Activated T-helper 2 cell treated with anti-CD3 and anti-CD28 coated beads, Interferon-gamma antibody, Interleukin-2, Interleukin-4, amounts not matched to agents 10 μg/mL and 5 μg/mL and 100 μg/mL, durations not matched to agents 14 hours and 24 hours and 36 hours (primary cell): ENCODE results near the gene TCF25. TPM values are rescaled to one million over a fixed set of nuclear protein-coding genes. Genes with fewer than 3 reads are reported as not detected.

Experiments used
- DNase-seq: peaks from one replicate; pipeline ENCODE4 v3.0.0; 2021; ENCODE audit warnings: low spot score
- H3K27ac Mint-ChIP-seq: one replicate; pipeline ENCODE4 v1.8.0; 2021; ENCODE audit warnings: mixed read lengths
- H3K27me3 Mint-ChIP-seq: one replicate; pipeline ENCODE4 v1.8.0; 2021; ENCODE audit warnings: low read depth, mixed read lengths
- H3K36me3 Mint-ChIP-seq: one replicate; pipeline ENCODE4 v1.8.0; 2021; ENCODE audit warnings: low read depth, mixed read lengths
- H3K4me1 Mint-ChIP-seq: one replicate; pipeline ENCODE4 v1.8.0; 2021; ENCODE audit warnings: low read depth, mixed read lengths
- H3K4me3 Mint-ChIP-seq: one replicate; pipeline ENCODE4 v1.8.0; 2021; ENCODE audit warnings: low read depth, mild to moderate bottlenecking, moderate library complexity, mixed read lengths
- H3K9me3 Mint-ChIP-seq: one replicate; pipeline ENCODE4 v1.8.0; 2021; ENCODE audit warnings: mixed read lengths
- intact Hi-C: fragments of 100-400 bp; cut with micrococcal nuclease; formaldehyde crosslinking; loops from one replicate; pipeline ENCODE4 v1.15.1; 2023
- total RNA-seq: library from RNA; stranded (reverse); gene quantifications from 2 replicates; pipeline ENCODE4 v1.2.3, GENCODE V29; 2022

The TCF25 gene
- total RNA-seq, 1 donor from 2014 or later: 211 TPM

DNA sequence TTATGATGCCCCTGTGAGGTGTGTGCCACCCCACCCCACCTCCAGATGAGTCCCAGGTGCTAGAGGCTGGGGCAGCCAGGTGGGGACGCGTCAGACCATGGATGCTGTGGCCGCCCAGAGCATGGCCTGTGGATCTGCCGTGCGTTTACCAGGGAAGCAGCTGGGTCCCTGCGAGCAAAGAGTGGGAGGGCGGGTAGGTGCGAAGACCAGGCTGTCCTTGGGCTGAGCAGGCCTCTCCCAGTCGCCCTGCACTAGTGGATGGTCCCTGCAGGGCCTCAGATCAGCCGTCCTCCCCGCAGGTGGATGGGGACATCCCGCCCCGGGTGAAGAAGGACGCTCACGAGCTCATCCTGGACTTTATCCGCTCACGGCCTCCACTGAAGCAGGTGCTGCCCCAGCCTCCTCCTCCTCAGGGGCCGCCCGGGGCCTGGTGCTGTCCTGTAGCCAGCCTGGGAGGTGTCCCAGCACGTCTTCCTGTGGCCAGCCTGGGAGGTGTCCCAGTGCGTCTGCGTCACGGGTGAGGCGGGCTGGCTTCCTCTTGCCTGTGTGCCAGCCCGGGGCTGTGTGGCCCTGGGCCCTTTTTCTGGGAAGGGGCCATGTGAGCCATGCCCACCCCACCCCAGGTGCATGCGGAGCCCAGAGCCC, 18.0 kb upstream of the TCF25 start:
- intact Hi-C loops: no loop called here
- H3K27ac Mint-ChIP-seq: no peak overlapping the region
- DNase-seq: no peak
- no peaks in the 10 kb centered on the region for H3K9me3 Mint-ChIP-seq
- H3K36me3 Mint-ChIP-seq: no peaks in the 10 kb centered on the region
- no peak overlapping the region for H3K4me3 Mint-ChIP-seq
- no peaks in the 10 kb centered on the region for H3K4me1 Mint-ChIP-seq
- H3K27me3 Mint-ChIP-seq: no peaks in the 10 kb centered on the region

- Mint-ChIP-seq H3K27ac (no peak overlapping the region), H3K36me3 (no peaks in the 10 kb centered on the region), H3K9me3 (no peaks in the 10 kb centered on the region), H3K4me3 (no peak overlapping the region), H3K27me3 (no peaks in the 10 kb centered on the region), H3K4me1 (peaks cover 1% of the 10 kb centered on the region)
- intact Hi-C loops: no loop called here
- no peak for DNase-seq
Measured at GRCh38 chr16:89855986-89856385, 17.4 kb upstream of the TCF25 start.

DNA sequence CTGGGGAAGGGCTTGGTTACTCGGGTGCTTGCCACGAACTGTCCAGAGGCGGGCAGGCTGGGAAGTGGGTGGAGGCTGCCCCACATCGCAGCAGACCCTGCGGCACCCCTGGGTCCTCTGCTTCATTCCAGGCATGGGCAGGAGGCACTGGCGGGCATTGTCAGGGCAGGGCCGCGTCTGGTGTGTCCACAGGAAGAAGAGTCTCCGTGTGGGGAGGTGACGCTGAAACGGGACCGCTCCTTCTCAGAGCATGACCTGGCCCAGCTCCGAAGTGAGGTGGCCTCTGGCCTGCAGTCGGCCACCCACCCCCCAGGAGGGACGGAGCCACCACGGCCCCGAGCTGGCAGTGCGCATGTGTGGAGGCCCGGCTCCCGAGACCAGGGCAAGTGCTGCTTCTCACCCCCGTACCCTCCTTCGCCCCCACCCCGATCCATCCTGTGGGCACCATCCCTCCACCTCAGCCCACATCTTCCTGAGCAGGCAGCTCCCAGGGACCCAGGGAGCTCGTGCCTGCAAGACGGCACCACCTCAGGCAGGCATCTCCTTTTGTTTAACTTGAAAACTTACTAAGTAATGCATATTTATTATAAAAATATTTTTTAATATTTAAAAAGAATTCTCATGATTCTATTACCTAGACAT, 14.3 kb upstream of the TCF25 start:
- H3K9me3 Mint-ChIP-seq: no peaks in the 10 kb centered on the region
- peaks cover 22% of the 10 kb centered on the region for H3K4me1 Mint-ChIP-seq
- H3K4me3 Mint-ChIP-seq: no peak overlapping the region
- intact Hi-C loops: no loop called here
- DNase-seq: no peak
- H3K27me3 Mint-ChIP-seq: no peaks in the 10 kb centered on the region
- no peaks in the 10 kb centered on the region for H3K36me3 Mint-ChIP-seq
- H3K27ac Mint-ChIP-seq: no peak overlapping the region

- peaks cover 28% of the 10 kb centered on the region for H3K4me1 Mint-ChIP-seq
- H3K27me3 Mint-ChIP-seq: no peaks in the 10 kb centered on the region
- intact Hi-C loops: loop anchor here (1.0 to 5.0 kb wide), 3 partner anchors 43 to 153 kb away; partner anchors contain the start of genes FANCA, VPS9D1 and ZNF276
- no peak overlapping the region for H3K4me3 Mint-ChIP-seq
- no peak overlapping the region for H3K27ac Mint-ChIP-seq
- H3K36me3 Mint-ChIP-seq: peaks cover under 1% of the 10 kb centered on the region
- DNase-seq: no peak
- no peaks in the 10 kb centered on the region for H3K9me3 Mint-ChIP-seq
Measured at GRCh38 chr16:89859615-89860007, 13.8 kb upstream of the TCF25 start.

DNA sequence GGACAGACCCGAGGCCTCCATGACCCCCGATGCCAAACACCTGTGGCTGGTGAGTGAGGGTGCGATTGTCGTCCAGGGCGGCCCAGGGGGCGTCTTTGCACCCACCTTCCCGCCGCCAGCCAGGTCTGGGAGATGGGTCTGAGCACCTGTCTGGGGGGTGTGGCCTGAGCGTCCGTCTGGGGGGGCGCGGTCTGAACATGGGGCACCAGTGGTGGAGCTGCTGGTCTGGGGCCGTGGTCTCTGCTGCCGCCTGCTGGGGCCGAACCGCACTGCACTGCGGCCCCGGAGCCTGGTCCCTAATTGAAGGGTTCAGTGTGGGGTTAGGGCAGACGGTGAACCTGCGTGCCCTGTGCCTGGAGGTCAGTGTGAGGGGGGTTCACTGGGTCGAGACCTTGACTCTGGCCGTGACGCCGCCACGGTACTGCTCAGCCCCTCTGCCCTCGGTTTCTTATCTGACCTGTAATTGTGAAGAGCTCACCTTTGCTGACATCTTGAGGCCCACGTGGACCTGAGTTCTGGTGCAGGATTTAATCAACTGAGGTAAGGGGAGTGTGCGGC, 12.6 kb upstream of the TCF25 start:
- Mint-ChIP-seq H3K4me3 (no peak overlapping the region), H3K27ac (no peak overlapping the region), H3K4me1 (peaks cover 29% of the 10 kb centered on the region), H3K27me3 (no peaks in the 10 kb centered on the region), H3K9me3 (no peaks in the 10 kb centered on the region), H3K36me3 (peaks cover 6% of the 10 kb centered on the region)
- intact Hi-C loops: loop anchor here (1.0 to 5.0 kb wide), 3 partner anchors 44 to 155 kb away; partner anchors contain the start of genes FANCA, VPS9D1 and ZNF276
- DNase-seq: peak; percentile 75

- no peak overlapping the region for H3K4me3 Mint-ChIP-seq
- no peaks in the 10 kb centered on the region for H3K9me3 Mint-ChIP-seq
- peaks cover 29% of the 10 kb centered on the region for H3K4me1 Mint-ChIP-seq
- intact Hi-C loops: loop anchor here (2.0 to 5.0 kb wide), 2 partner anchors 45 to 139 kb away; partner anchors contain the start of genes FANCA, VPS9D1 and ZNF276
- DNase-seq: no peak
- no peaks in the 10 kb centered on the region for H3K27me3 Mint-ChIP-seq
- H3K27ac Mint-ChIP-seq: no peak overlapping the region
- H3K36me3 Mint-ChIP-seq: peaks cover 6% of the 10 kb centered on the region
Measured at GRCh38 chr16:89861648-89862047, 11.7 kb upstream of the TCF25 start.

- intact Hi-C loops: loop anchor here (5.0 kb wide), 1 partner anchor 140 kb away; the partner anchor contains the start of genes VPS9D1 and ZNF276
- DNase-seq: no peak
- Mint-ChIP-seq H3K27me3 (no peaks in the 10 kb centered on the region), H3K4me1 (peaks cover 29% of the 10 kb centered on the region), H3K9me3 (no peaks in the 10 kb centered on the region), H3K36me3 (peaks cover 9% of the 10 kb centered on the region), H3K4me3 (peak overlapping the region; percentile 69), H3K27ac (peak overlapping the region; percentile 80)
Measured at GRCh38 chr16:89862732-89863131, 10.7 kb upstream of the TCF25 start.

DNA sequence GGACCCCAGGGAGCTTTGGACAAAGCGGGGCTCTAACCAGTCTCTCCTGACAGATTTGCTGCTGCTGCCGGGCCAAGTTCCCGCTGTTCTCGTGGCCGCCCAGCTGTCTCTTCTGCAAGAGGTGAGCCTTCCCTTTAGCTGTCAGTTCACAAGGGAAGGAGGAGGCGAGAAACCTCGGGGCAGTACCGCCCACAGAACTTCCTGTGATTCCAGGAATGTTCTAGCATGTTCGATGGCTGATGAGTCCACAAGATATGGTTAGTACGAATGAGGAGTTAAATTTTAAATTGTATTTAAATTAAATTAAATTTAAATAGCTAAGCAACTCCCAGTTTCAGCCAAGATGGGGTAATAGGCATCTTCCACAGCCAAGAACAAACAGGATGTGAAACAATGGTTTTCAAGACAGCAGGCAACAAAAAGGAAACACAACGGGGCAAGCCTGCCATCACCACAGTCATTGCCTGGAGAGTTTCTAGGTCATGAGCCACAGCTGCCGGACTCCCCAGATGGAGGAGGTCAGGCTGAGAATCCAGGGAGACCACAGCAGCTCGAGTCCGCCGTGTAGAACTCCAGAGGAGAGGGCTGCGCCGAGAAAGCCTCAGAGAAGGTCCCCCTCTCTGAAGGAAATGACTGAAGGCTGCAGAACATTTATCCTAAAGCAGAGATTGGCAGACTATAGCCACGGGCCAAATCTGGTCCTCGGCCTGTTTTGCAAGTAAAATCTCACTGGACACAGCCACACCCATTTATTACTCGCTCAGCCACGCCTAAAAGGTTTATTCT, 9.5 kb upstream of the TCF25 start:
- Mint-ChIP-seq H3K9me3 (no peaks in the 10 kb centered on the region), H3K27ac (peak overlapping the region; percentile 84), H3K27me3 (no peaks in the 10 kb centered on the region), H3K4me1 (peaks cover 29% of the 10 kb centered on the region), H3K36me3 (peaks cover 14% of the 10 kb centered on the region), H3K4me3 (peak overlapping the region; percentile 69)
- intact Hi-C loops: loop anchor here (1.0 to 5.0 kb wide), 3 partner anchors 9 to 142 kb away; partner anchors contain the start of genes TCF25, VPS9D1 and ZNF276
- DNase-seq: peak; percentile 54

DNA sequence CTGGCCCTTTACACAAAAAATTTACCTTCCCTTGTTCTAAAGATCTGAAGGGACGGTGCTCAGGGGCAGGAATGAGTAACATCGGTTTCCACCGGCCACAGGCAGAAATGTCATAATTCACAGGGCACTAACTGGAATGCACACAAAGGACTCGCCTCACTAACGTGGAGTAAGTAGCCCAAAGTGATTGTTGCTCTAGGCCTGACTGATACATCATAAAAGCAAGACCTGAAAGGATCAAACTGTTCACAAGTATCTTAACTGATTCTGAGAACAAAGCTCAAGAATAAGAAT, 8.9 kb upstream of the TCF25 start:
- intact Hi-C loops: loop anchor here (1.0 to 5.0 kb wide), 3 partner anchors 9 to 142 kb away; partner anchors contain the start of genes TCF25, VPS9D1 and ZNF276
- no peaks in the 10 kb centered on the region for H3K9me3 Mint-ChIP-seq
- H3K4me3 Mint-ChIP-seq: peak overlapping the region; percentile 38
- H3K27me3 Mint-ChIP-seq: no peaks in the 10 kb centered on the region
- DNase-seq: no peak
- H3K27ac Mint-ChIP-seq: peak overlapping the region; percentile 84
- H3K36me3 Mint-ChIP-seq: peaks cover 14% of the 10 kb centered on the region
- peaks cover 29% of the 10 kb centered on the region for H3K4me1 Mint-ChIP-seq

- H3K27me3 Mint-ChIP-seq: no peaks in the 10 kb centered on the region
- no peak overlapping the region for H3K4me3 Mint-ChIP-seq
- H3K4me1 Mint-ChIP-seq: peaks cover 18% of the 10 kb centered on the region
- intact Hi-C loops: no loop called here
- no peak for DNase-seq
- H3K9me3 Mint-ChIP-seq: no peaks in the 10 kb centered on the region
- no peak overlapping the region for H3K27ac Mint-ChIP-seq
- peaks cover 14% of the 10 kb centered on the region for H3K36me3 Mint-ChIP-seq
Measured at GRCh38 chr16:89867918-89868317, 5.5 kb upstream of the TCF25 start.

GRCh38 chr16:89869911-89870310, 3.5 kb upstream of the TCF25 start:
- Mint-ChIP-seq H3K36me3 (peaks cover 19% of the 10 kb centered on the region), H3K4me3 (no peak overlapping the region), H3K9me3 (peaks cover 2% of the 10 kb centered on the region), H3K4me1 (peaks cover 3% of the 10 kb centered on the region), H3K27me3 (no peaks in the 10 kb centered on the region), H3K27ac (no peak overlapping the region)
- intact Hi-C loops: no loop called here
- no peak for DNase-seq

GRCh38 chr16:89870440-89870839, 3.0 kb upstream of the TCF25 start:
- Mint-ChIP-seq H3K4me3 (no peak overlapping the region), H3K36me3 (peaks cover 20% of the 10 kb centered on the region), H3K27ac (no peak overlapping the region), H3K9me3 (peaks cover 7% of the 10 kb centered on the region), H3K4me1 (peaks cover 7% of the 10 kb centered on the region), H3K27me3 (no peaks in the 10 kb centered on the region)
- DNase-seq: no peak
- intact Hi-C loops: no loop called here
